ENCODE measurements around the gene BACE1.

DNA sequence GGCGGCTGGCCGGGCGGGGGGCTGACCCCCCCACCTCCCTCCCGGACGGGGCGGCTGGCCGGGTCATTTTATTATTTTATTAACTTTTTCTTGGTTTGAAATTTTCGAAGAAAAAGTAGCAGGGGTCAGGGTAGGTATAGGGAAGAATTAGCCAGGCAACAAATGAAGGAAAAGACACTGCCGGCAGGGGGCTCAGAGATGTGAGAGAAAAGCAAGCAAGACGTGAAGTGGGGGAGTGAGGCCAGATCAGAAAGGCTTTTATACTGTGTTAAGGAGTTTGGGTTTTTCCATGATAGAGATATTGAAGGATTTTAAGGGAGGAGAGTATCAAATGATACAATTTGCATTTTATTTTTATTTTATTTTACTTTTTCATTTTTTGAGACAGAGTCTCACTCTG is 64.5 kb downstream of the BACE1 start:
- TF ChIP-seq, protein P1, sequence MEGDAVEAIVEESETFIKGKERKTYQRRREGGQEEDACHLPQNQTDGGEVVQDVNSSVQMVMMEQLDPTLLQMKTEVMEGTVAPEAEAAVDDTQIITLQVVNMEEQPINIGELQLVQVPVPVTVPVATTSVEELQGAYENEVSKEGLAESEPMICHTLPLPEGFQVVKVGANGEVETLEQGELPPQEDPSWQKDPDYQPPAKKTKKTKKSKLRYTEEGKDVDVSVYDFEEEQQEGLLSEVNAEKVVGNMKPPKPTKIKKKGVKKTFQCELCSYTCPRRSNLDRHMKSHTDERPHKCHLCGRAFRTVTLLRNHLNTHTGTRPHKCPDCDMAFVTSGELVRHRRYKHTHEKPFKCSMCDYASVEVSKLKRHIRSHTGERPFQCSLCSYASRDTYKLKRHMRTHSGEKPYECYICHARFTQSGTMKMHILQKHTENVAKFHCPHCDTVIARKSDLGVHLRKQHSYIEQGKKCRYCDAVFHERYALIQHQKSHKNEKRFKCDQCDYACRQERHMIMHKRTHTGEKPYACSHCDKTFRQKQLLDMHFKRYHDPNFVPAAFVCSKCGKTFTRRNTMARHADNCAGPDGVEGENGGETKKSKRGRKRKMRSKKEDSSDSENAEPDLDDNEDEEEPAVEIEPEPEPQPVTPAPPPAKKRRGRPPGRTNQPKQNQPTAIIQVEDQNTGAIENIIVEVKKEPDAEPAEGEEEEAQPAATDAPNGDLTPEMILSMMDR (IDR thresholded peaks at IDR 0.05): no peak
- no peak for TF ChIP-seq POLR2A (IDR thresholded peaks at IDR 0.05)

All from uterus (tissue), 2 donors.